ENCODE measurements around the gene MCHR1.
"Not testable (repeated sequence)": the region's sequence is repeated elsewhere in the genome, so short reads cannot be mapped to it uniquely, and the experiment has no call there.

MCHR1 gene

GRCh38 chr22:40659166-40659565, 20.1 kb upstream of the MCHR1 start:
- peak in 1 of 2 experiments; percentile 7 for DNase-seq

GRCh38 chr22:40660730-40661129, 18.6 kb upstream of the MCHR1 start:
- DNase-seq: no peak

GRCh38 chr22:40661671-40662070, 17.6 kb upstream of the MCHR1 start:
- peak in 1 of 2 experiments; percentile 23 for DNase-seq

- DNase-seq: peak; percentile 78 to 93
These were observed 14.0 kb upstream of the MCHR1 start for GRCh38 chr22:40665312-40665711.

- DNase-seq: peak; percentile 69 to 87
These were observed 13.0 kb upstream of the MCHR1 start for GRCh38 chr22:40666151-40666848.

- no peak for DNase-seq
These were observed 10.5 kb upstream of the MCHR1 start for GRCh38 chr22:40668611-40669411.

GRCh38 chr22:40670058-40670457, 9.2 kb upstream of the MCHR1 start:
- DNase-seq: no peak

GRCh38 chr22:40671369-40671768, 7.9 kb upstream of the MCHR1 start:
- DNase-seq: no peak

- no peak for DNase-seq
These were observed 7.4 kb upstream of the MCHR1 start for GRCh38 chr22:40671796-40672360.

GRCh38 chr22:40673017-40673416, 6.3 kb upstream of the MCHR1 start:
- DNase-seq: no peak

- no peak for DNase-seq
These were observed 5.0 kb upstream of the MCHR1 start for GRCh38 chr22:40674274-40674673.

- DNase-seq: not testable (repeated sequence)
These were observed 3.1 kb upstream of the MCHR1 start for GRCh38 chr22:40676166-40676565.

GRCh38 chr22:40676644-40677043, 2.6 kb upstream of the MCHR1 start:
- DNase-seq: no peak

- no peak for DNase-seq
These were observed 613 bp upstream of the MCHR1 start for GRCh38 chr22:40678493-40679248.

GRCh38 chr22:40679964-40680818, 907 bp downstream of the MCHR1 start:
- peak in 1 of 2 experiments; percentile 19 for DNase-seq

GRCh38 chr22:40680819-40681183, 1.5 kb downstream of the MCHR1 start:
- no peak for DNase-seq

GRCh38 chr22:40681451-40681850, 2.2 kb downstream of the MCHR1 start:
- DNase-seq: no peak

GRCh38 chr22:40684728-40685127, 5.4 kb downstream of the MCHR1 start:
- no peak for DNase-seq

- DNase-seq: no peak
These were observed 6.1 kb downstream of the MCHR1 start for GRCh38 chr22:40685406-40685805.

- DNase-seq: no peak
These were observed 8.4 kb downstream of the MCHR1 start for GRCh38 chr22:40687706-40688105.

GRCh38 chr22:40690370-40690769, 11.1 kb downstream of the MCHR1 start:
- no peak for DNase-seq

GRCh38 chr22:40691532-40691931, 12.2 kb downstream of the MCHR1 start:
- DNase-seq: no peak

Data from NCI-H446 (cell line).